Neural cell (in vitro differentiated cells): Measurements from ENCODE around the gene APBA2. TPM values are rescaled to one million over a fixed set of nuclear protein-coding genes. Genes with fewer than 3 reads are reported as not detected.
A peak's percentile ranks its signal among the peaks of the same experiment; 100 is the strongest.

Experiments used
- H2AFZ ChIP-seq: fragments of 200-600, 300-800 bp; sonication (generic), shearing (Covaris generic); 2 replicates; pipeline ENCODE4 v1.6.0; 2014; ENCODE audit warnings: low read depth, mild to moderate bottlenecking, antibody characterized with exemption, low read length, moderate library complexity
- H3F3A ChIP-seq: fragments of 200-600 bp; shearing (Covaris generic); 2 replicates; pipeline ENCODE4 v1.6.1; 2016; ENCODE audit warnings: mild to moderate bottlenecking, moderate library complexity, mixed read lengths, antibody characterized with exemption, low read length; ENCODE audit not compliant: insufficient read depth, poor library complexity, severe bottlenecking
- H3K27ac ChIP-seq: fragments of 200-600, 300-800 bp; sonication (generic), shearing (Covaris generic); 2 replicates; pipeline ENCODE4 v1.5.1; 2014; ENCODE audit warnings: mild to moderate bottlenecking, low read length, moderate library complexity
- H3K27me3 ChIP-seq: fragments of 300-800, 200-600 bp; sonication (generic), shearing (Covaris generic); 2 replicates; pipeline ENCODE4 v1.6.0; 2014; ENCODE audit warnings: mild to moderate bottlenecking, low read depth, low read length, moderate library complexity; ENCODE audit not compliant: insufficient read depth
- H3K36me3 ChIP-seq: fragments of 300-800, 200-600 bp; sonication (generic), shearing (Covaris generic); 2 replicates; pipeline ENCODE4 v1.5.1; 2014; ENCODE audit warnings: mild to moderate bottlenecking, antibody characterized with exemption, low read length, moderate library complexity; ENCODE audit not compliant: insufficient read depth
- H3K4me2 ChIP-seq: fragments of 300-800, 200-600 bp; sonication (generic), shearing (Covaris generic); 2 replicates; pipeline ENCODE4 v1.6.0; 2014; ENCODE audit warnings: mild to moderate bottlenecking, low read length
- H3K4me3 ChIP-seq: fragments of 300-800, 200-600 bp; sonication (generic), shearing (Covaris generic); 2 replicates; pipeline ENCODE4 v1.5.1; 2014; ENCODE audit warnings: mild to moderate bottlenecking, low read length, moderate library complexity
- H3K79me2 ChIP-seq: fragments of 200-600 bp; shearing (Covaris generic); replicated peaks from 2 replicates; pipeline ENCODE4 v1.6.0; 2014; ENCODE audit warnings: mild to moderate bottlenecking, low read length, moderate library complexity; ENCODE audit not compliant: insufficient read depth
- H3K9ac ChIP-seq: fragments of 300-800, 200-600 bp; sonication (generic), shearing (Covaris generic); 2 replicates; pipeline ENCODE4 v1.6.1; 2016; ENCODE audit warnings: mild to moderate bottlenecking, low read length, mixed read lengths
- H3K9me2 ChIP-seq: fragments of 200-600 bp; shearing (Covaris generic); 2 replicates; pipeline ENCODE4 v1.6.1; 2016; ENCODE audit warnings: mild to moderate bottlenecking, low read length, mixed read lengths; ENCODE audit not compliant: insufficient read depth
- H3K9me3 ChIP-seq: fragments of 200-600, 300-800 bp; sonication (generic), shearing (Covaris generic); 2 replicates; pipeline ENCODE4 v1.6.1; 2016; ENCODE audit warnings: mild to moderate bottlenecking, mixed run types, low read length, moderate library complexity, mixed read lengths
- H4K20me1 ChIP-seq: fragments of 200-600 bp; shearing (Covaris generic); 2 replicates; pipeline ENCODE4 v1.6.1; 2016; ENCODE audit warnings: mild to moderate bottlenecking, mixed run types; ENCODE audit not compliant: insufficient read depth
- EP300 ChIP-seq: fragments of 450-650 bp; conservative IDR thresholded peaks from 2 replicates; pipeline ENCODE4 v1.6.1; 2014; ENCODE audit warnings: antibody characterized with exemption, mild to moderate bottlenecking, moderate library complexity; ENCODE audit not compliant: poor library complexity, severe bottlenecking
- EZH2 ChIP-seq: fragments of 200-600, 300-800 bp; shearing (Covaris generic), sonication (generic); IDR thresholded peaks from 2 replicates; pipeline ENCODE4 v1.6.1; 2014; ENCODE audit warnings: antibody characterized with exemption, low read length, borderline replicate concordance, mild to moderate bottlenecking; ENCODE audit not compliant: insufficient read depth, poor library complexity, severe bottlenecking
- MXI1 ChIP-seq: fragments of 450-650 bp; conservative IDR thresholded peaks from 2 replicates; pipeline ENCODE4 v1.6.1; 2014; ENCODE audit warnings: antibody characterized with exemption, mild to moderate bottlenecking; ENCODE audit not compliant: poor library complexity, severe bottlenecking
- POLR2AphosphoS5 ChIP-seq: IDR thresholded peaks from 2 replicates; pipeline ENCODE4 v1.6.1; 2012
- RAD21 ChIP-seq: fragments of 450-650 bp; conservative IDR thresholded peaks from 2 replicates; pipeline ENCODE4 v1.6.1; 2014; ENCODE audit warnings: antibody characterized with exemption, mild to moderate bottlenecking, moderate library complexity
- SMC3 ChIP-seq: fragments of 450-650 bp; conservative IDR thresholded peaks from 2 replicates; pipeline ENCODE4 v1.6.1; 2014; ENCODE audit warnings: antibody characterized with exemption, mild to moderate bottlenecking, moderate library complexity; ENCODE audit not compliant: poor library complexity
- TAF1 ChIP-seq: IDR thresholded peaks from 2 replicates; pipeline ENCODE4 v1.6.1; 2012; ENCODE audit warnings: low read depth
- polyA plus RNA-seq: library from polyadenylated mRNA; depleted of rRNA; stranded (reverse); fragments of >200 nt; gene quantifications from 2 replicates; pipeline ENCODE4 v1.2.3, GENCODE V29; 2014
- TF ChIP-seq, protein P1 (sequence below): IDR thresholded peaks from 2 replicates; pipeline ENCODE4 v1.6.1; 2012; ENCODE audit warnings: borderline replicate concordance
- TF ChIP-seq, protein P2 (sequence below): fragments of 450-650 bp; IDR thresholded peaks from 2 replicates; pipeline ENCODE4 v1.5.1; 2014; ENCODE audit warnings: antibody characterized with exemption, mild to moderate bottlenecking, moderate library complexity; ENCODE audit not compliant: poor library complexity, severe bottlenecking

Gene APBA2
- polyA plus RNA-seq, 1 donor from 2014 or later, result 134 TPM

DNA sequence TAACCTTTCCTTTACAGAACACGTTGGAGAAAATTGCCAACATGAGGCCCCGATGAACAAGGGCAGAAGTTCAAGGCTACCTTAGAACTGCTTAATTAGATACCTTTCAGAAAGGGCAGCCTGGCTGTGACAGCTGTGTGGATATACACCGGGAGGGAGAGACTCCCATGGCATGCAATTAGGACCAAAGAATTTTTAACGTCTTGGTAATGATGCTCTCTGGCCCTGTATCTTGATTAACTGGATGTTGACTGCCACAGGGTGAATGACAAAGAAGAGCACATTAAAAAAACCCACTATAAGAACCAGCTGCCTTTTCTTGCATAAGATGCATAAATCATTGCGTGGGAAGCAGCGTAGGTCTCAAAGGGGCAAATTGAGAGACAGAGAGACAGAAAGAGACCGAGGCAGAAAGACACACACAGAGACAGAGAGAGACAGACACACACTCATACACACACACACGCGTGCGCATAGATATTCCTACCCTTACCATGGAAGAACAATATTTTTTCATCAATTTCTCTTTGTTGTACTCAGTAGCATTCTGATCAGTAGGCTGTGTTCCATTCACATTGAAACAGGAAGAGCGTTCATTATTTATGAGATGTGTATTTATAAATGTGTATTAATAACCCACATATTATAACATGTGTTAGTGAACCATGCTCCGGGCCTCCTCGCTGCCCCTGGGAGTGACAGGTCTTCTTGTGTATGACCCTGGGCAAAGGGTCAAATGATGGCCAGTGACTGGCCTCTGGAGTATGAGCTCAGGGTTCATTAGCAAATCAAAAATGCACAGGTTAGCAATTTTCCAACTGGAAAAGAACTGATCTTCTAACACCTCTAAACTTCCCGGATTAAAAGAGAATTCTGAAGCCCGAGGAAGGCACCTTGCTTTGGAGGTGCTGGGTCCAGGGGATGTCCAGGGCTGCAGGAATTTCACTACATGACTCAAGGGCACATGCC lies 265.0 kb downstream of the APBA2 start:
- TF ChIP-seq MXI1, result no peak
- TF ChIP-seq, protein P1, sequence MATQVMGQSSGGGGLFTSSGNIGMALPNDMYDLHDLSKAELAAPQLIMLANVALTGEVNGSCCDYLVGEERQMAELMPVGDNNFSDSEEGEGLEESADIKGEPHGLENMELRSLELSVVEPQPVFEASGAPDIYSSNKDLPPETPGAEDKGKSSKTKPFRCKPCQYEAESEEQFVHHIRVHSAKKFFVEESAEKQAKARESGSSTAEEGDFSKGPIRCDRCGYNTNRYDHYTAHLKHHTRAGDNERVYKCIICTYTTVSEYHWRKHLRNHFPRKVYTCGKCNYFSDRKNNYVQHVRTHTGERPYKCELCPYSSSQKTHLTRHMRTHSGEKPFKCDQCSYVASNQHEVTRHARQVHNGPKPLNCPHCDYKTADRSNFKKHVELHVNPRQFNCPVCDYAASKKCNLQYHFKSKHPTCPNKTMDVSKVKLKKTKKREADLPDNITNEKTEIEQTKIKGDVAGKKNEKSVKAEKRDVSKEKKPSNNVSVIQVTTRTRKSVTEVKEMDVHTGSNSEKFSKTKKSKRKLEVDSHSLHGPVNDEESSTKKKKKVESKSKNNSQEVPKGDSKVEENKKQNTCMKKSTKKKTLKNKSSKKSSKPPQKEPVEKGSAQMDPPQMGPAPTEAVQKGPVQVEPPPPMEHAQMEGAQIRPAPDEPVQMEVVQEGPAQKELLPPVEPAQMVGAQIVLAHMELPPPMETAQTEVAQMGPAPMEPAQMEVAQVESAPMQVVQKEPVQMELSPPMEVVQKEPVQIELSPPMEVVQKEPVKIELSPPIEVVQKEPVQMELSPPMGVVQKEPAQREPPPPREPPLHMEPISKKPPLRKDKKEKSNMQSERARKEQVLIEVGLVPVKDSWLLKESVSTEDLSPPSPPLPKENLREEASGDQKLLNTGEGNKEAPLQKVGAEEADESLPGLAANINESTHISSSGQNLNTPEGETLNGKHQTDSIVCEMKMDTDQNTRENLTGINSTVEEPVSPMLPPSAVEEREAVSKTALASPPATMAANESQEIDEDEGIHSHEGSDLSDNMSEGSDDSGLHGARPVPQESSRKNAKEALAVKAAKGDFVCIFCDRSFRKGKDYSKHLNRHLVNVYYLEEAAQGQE, result no peak
- TF ChIP-seq RAD21, result no peak
- TF ChIP-seq POLR2AphosphoS5, result no peak
- Histone ChIP-seq H2AFZ (no peak overlapping the region), H3K4me2 (no peak overlapping the region), H3K4me3 (no peak overlapping the region), H3K27ac (peak overlapping the region; percentile 58), H3K9me3 (no peaks in the 10 kb centered on the region), H4K20me1 (no peaks in the 10 kb centered on the region), H3K79me2 (no peaks in the 10 kb centered on the region), H3K36me3 (no peaks in the 10 kb centered on the region), H3K9ac (peak overlapping the region; percentile 17), H3K9me2 (no peaks in the 10 kb centered on the region), H3F3A (no peaks in the 10 kb centered on the region), H3K27me3 (no peaks in the 10 kb centered on the region)

DNA sequence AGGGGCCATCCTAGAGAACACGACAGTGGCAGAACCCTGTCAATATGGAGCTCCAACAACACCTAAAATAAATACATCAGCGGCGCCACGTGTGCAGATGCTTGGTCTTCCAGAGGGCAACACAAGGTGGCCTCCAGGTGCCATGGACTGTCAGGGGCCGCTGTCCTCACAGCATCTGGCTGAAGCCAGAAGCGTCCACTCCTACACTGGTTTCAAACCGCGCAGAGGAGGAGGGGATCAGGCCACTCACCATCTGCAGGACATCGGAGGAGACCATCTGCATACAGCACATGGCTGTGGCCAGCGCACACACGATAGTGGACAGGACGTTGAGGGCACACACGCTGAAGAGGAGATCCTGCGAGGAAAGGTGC lies 265.7 kb downstream of the APBA2 start:
- Histone ChIP-seq H3K4me2 (no peak overlapping the region), H3K9me2 (no peaks in the 10 kb centered on the region), H4K20me1 (no peaks in the 10 kb centered on the region), H3K36me3 (no peaks in the 10 kb centered on the region), H3K27ac (peak overlapping the region; percentile 58), H2AFZ (no peak overlapping the region), H3F3A (no peaks in the 10 kb centered on the region), H3K4me3 (no peak overlapping the region), H3K27me3 (no peaks in the 10 kb centered on the region), H3K79me2 (no peaks in the 10 kb centered on the region), H3K9ac (no peak overlapping the region), H3K9me3 (no peaks in the 10 kb centered on the region)
- TF ChIP-seq EZH2, result no peak
- TF ChIP-seq, protein P1, result no peak
- TF ChIP-seq, protein P2, sequence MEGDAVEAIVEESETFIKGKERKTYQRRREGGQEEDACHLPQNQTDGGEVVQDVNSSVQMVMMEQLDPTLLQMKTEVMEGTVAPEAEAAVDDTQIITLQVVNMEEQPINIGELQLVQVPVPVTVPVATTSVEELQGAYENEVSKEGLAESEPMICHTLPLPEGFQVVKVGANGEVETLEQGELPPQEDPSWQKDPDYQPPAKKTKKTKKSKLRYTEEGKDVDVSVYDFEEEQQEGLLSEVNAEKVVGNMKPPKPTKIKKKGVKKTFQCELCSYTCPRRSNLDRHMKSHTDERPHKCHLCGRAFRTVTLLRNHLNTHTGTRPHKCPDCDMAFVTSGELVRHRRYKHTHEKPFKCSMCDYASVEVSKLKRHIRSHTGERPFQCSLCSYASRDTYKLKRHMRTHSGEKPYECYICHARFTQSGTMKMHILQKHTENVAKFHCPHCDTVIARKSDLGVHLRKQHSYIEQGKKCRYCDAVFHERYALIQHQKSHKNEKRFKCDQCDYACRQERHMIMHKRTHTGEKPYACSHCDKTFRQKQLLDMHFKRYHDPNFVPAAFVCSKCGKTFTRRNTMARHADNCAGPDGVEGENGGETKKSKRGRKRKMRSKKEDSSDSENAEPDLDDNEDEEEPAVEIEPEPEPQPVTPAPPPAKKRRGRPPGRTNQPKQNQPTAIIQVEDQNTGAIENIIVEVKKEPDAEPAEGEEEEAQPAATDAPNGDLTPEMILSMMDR, result no peak
- no peak for TF ChIP-seq EP300
- TF ChIP-seq MXI1, result no peak
- TF ChIP-seq RAD21, result no peak
- no peak for TF ChIP-seq POLR2AphosphoS5
- no peak for TF ChIP-seq SMC3
- no peak for TF ChIP-seq TAF1
